ENCODE data around the gene CRACDL. TPM values are rescaled to one million over a fixed set of nuclear protein-coding genes. Genes with fewer than 3 reads are reported as not detected.

CRACDL gene
- total and polyA plus RNA-seq, 2 of the 13 experiments (the other 11 are each of a cell fraction or from before 2014, with no cell fraction given): 0.15 to 0.26 TPM

- Histone ChIP-seq H3K9me3 (ENCODE audit: low read length) (no peaks in the 10 kb centered on the region), H3K36me3 (replicated peaks in 1 of 2; ENCODE audit: control insufficient read depth in 1 of 2, insufficient read depth in 2 of 2, low read length in 2 of 2) (no peaks in the 10 kb centered on the region), H2AFZ (ENCODE audit: low read length) (no peak overlapping the region), H3K27me3 (ENCODE audit: control insufficient read depth in 1 of 2, insufficient read depth in 2 of 2, low read length in 2 of 2) (no peaks in the 10 kb centered on the region), H3K4me2 (ENCODE audit: low read depth, low read length) (no peak overlapping the region), H4K20me1 (ENCODE audit: insufficient read depth, low read length) (no peaks in the 10 kb centered on the region), H3K9ac (ENCODE audit: insufficient read depth, low read depth, low read length) (no peak overlapping the region), H3K27ac (ENCODE audit: extremely low read length, insufficient read depth, low read length) (no peak overlapping the region), H3K4me1 (ENCODE audit: insufficient read depth, low read length) (peaks cover 51% of the 10 kb centered on the region), H3K79me2 (ENCODE audit: insufficient read depth, low read length) (no peaks in the 10 kb centered on the region), H3K4me3 (replicated peaks in 1 of 3; ENCODE audit: insufficient read depth in 1 of 3, low read depth in 2 of 3, low read length in 3 of 3) (no peak overlapping the region)
- 79% methylated on average over 19 of the region's 20 CpGs for WGBS (ENCODE audit: low lambda C conversion rate)
- intact Hi-C loops (cut with micrococcal nuclease; ENCODE audit: unreplicated experiment) (no loop called here), in situ Hi-C loops (cut with HindIII; ENCODE audit: extremely low pct_ligation_motif_present, low pct_unique_long_range_greater_than_20kb) (no loop called here)
- TF ChIP-seq, protein P1, sequence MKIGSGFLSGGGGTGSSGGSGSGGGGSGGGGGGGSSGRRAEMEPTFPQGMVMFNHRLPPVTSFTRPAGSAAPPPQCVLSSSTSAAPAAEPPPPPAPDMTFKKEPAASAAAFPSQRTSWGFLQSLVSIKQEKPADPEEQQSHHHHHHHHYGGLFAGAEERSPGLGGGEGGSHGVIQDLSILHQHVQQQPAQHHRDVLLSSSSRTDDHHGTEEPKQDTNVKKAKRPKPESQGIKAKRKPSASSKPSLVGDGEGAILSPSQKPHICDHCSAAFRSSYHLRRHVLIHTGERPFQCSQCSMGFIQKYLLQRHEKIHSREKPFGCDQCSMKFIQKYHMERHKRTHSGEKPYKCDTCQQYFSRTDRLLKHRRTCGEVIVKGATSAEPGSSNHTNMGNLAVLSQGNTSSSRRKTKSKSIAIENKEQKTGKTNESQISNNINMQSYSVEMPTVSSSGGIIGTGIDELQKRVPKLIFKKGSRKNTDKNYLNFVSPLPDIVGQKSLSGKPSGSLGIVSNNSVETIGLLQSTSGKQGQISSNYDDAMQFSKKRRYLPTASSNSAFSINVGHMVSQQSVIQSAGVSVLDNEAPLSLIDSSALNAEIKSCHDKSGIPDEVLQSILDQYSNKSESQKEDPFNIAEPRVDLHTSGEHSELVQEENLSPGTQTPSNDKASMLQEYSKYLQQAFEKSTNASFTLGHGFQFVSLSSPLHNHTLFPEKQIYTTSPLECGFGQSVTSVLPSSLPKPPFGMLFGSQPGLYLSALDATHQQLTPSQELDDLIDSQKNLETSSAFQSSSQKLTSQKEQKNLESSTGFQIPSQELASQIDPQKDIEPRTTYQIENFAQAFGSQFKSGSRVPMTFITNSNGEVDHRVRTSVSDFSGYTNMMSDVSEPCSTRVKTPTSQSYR (CRISPR knock-in tag; IDR thresholded peaks at IDR 0.05; ENCODE audit: borderline replicate concordance): no peak
- 0 out of 2 replicates have a peak, but pooled peaks have one; percentile 40 for TF ChIP-seq CHCHD3 (CRISPR knock-in tag; IDR thresholded peaks at IDR 0.05)
- no TSS peak for BruUV-seq (replicated peaks)
- POLR2A ChIA-PET: interaction anchor here (1.4 to 1.6 kb wide), 2 partner anchors 9 to 21 kb away, joined by 4 to 7 read pairs; no protein-coding TSS in a partner anchor
- no peak for ATAC-seq
- DNase-seq (ENCODE audit: low spot score): no peak
- CTCF ChIA-PET (ENCODE audit: low intra/inter-chr PET ratio, low total read pairs): no interaction called here
- no peak for FAIRE-seq
Observed at GRCh38 chr2:98775146-98775986, 160.7 kb downstream of the CRACDL start.

DNA sequence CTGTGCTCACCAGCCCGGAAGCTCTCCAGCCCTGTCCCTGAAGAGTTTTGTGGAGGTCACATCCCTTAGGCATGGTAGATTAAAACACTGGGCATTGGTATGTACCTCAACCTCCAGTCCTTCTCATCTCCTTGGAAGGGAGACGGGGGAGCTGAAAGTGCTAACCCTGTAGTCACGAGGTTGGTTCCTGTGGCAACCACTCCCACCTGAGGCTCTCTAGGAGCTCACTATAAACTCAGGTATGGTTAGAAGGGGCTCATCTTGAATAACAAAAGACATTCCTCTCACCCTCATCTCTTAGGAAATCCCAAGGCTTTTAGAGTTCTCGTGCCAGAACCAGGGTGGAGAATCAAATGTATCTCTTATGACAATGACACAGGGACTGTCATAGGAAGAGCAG lies 162.1 kb downstream of the CRACDL start:
- WGBS (ENCODE audit: low lambda C conversion rate): 85% methylated on average over 4 of the region's 4 CpGs
- BruUV-seq (replicated peaks): no TSS peak

More for the DNA sequence above, 162.1 kb downstream of the CRACDL start:
- Histone ChIP-seq H3K9me3 (ENCODE audit: low read length) (no peaks in the 10 kb centered on the region), H3K27me3 (ENCODE audit: control insufficient read depth in 1 of 2, insufficient read depth in 2 of 2, low read length in 2 of 2) (no peaks in the 10 kb centered on the region), H3K4me1 (ENCODE audit: insufficient read depth, low read length) (peaks cover 54% of the 10 kb centered on the region), H2AFZ (ENCODE audit: low read length) (no peak overlapping the region), H3K9ac (ENCODE audit: insufficient read depth, low read depth, low read length) (no peak overlapping the region), H3K4me2 (ENCODE audit: low read depth, low read length) (no peak overlapping the region), H3K27ac (ENCODE audit: extremely low read length, insufficient read depth, low read length) (no peak overlapping the region), H3K79me2 (ENCODE audit: insufficient read depth, low read length) (no peaks in the 10 kb centered on the region), H3K4me3 (replicated peaks in 1 of 3; ENCODE audit: insufficient read depth in 1 of 3, low read depth in 2 of 3, low read length in 3 of 3) (no peak overlapping the region), H4K20me1 (ENCODE audit: insufficient read depth, low read length) (no peaks in the 10 kb centered on the region), H3K36me3 (replicated peaks in 1 of 2; ENCODE audit: control insufficient read depth in 1 of 2, insufficient read depth in 2 of 2, low read length in 2 of 2) (no peaks in the 10 kb centered on the region)
- DNase-seq (ENCODE audit: low spot score) (no peak), FAIRE-seq (no peak), ATAC-seq (no peak)
- intact Hi-C loops (cut with micrococcal nuclease; ENCODE audit: unreplicated experiment): no loop called here
- in situ Hi-C loops (cut with HindIII; ENCODE audit: extremely low pct_ligation_motif_present, low pct_unique_long_range_greater_than_20kb): no loop called here
- TF ChIP-seq ZBTB42 (CRISPR knock-in tag; IDR thresholded peaks at IDR 0.05) (no peak), ZNF576 (CRISPR knock-in tag; IDR thresholded peaks at IDR 0.05) (no peak)
- ChIA-PET CTCF (ENCODE audit: low intra/inter-chr PET ratio, low total read pairs) (no interaction called here), POLR2A (no interaction called here)
